Neutrophil (primary cell): ENCODE measurements around the gene GPC6.

Experiments used
- H3K27ac ChIP-seq: fragments of 200-600 bp; sonication (generic); 2 replicates; pipeline ENCODE4 v1.5.1; 2016; ENCODE audit warnings: mild to moderate bottlenecking, moderate library complexity
- H3K27me3 ChIP-seq: fragments of 200-600 bp; sonication (generic); 2 replicates; pipeline ENCODE4 v1.6.0; 2016; ENCODE audit warnings: mild to moderate bottlenecking
- H3K36me3 ChIP-seq: fragments of 200-600 bp; sonication (generic); 2 replicates; pipeline ENCODE4 v1.5.1; 2017
- H3K4me1 ChIP-seq, 2 experiments: fragments of 200-600 bp in 1 of 2; sonication (generic) in 1 of 2; 1 replicate in 1 of 2; 2 replicates in 1 of 2; pipeline versions ENCODE4 v1.5.1 to v1.6.1; 2013 to 2016; ENCODE audit warnings: low read depth in 1 of 2, low read length in 1 of 2, mild to moderate bottlenecking in 1 of 2, moderate library complexity in 1 of 2; ENCODE audit not compliant: control insufficient read depth in 1 of 2, insufficient read depth in 1 of 2
- H3K4me3 ChIP-seq, 2 experiments: fragments of 200-600 bp in 1 of 2; sonication (generic) in 1 of 2; 1 replicate in 1 of 2; 2 replicates in 1 of 2; pipeline ENCODE4 v1.5.1; 2013 to 2016; ENCODE audit warnings: low read depth in 1 of 2, low read length in 1 of 2, mild to moderate bottlenecking in 1 of 2, moderate library complexity in 1 of 2
- H3K9me3 ChIP-seq: fragments of 200-600 bp; sonication (generic); 2 replicates; pipeline ENCODE4 v1.5.1; 2016
- TF ChIP-seq, protein P1 (sequence below): fragments of 200-600 bp; sonication (generic); IDR thresholded peaks from 2 replicates; pipeline ENCODE4 v1.5.1; 2016; ENCODE audit warnings: antibody characterized with exemption

Gene GPC6

DNA sequence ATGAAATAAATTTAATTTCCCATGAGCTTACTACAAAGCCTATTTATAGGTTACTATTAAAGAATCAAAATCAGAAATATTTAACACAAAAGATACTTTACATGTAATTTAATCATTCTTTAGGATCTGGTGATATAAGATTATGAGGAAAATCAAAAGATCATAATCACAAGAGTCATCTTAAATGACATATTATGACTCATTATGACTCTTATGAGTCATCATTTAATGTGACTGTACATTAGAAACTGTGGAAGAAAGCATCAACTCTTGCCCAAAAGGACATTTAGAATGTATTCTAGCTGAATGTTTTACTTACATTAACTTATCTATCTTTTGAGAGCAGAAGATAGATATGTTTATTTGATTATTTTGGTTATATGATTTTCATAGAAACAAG lies 794.2 kb downstream of the GPC6 start:
- no peaks in the 10 kb centered on the region for H3K9me3 ChIP-seq

GRCh38 chr13:94028234-94028633 lies 801.6 kb downstream of the GPC6 start:
- no peaks in the 10 kb centered on the region for H3K27me3 ChIP-seq
- TF ChIP-seq, protein P1, sequence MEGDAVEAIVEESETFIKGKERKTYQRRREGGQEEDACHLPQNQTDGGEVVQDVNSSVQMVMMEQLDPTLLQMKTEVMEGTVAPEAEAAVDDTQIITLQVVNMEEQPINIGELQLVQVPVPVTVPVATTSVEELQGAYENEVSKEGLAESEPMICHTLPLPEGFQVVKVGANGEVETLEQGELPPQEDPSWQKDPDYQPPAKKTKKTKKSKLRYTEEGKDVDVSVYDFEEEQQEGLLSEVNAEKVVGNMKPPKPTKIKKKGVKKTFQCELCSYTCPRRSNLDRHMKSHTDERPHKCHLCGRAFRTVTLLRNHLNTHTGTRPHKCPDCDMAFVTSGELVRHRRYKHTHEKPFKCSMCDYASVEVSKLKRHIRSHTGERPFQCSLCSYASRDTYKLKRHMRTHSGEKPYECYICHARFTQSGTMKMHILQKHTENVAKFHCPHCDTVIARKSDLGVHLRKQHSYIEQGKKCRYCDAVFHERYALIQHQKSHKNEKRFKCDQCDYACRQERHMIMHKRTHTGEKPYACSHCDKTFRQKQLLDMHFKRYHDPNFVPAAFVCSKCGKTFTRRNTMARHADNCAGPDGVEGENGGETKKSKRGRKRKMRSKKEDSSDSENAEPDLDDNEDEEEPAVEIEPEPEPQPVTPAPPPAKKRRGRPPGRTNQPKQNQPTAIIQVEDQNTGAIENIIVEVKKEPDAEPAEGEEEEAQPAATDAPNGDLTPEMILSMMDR = no peak
- no peaks in the 10 kb centered on the region for H3K9me3 ChIP-seq
- H3K4me1 ChIP-seq = no peaks in the 10 kb centered on the region
- no peak overlapping the region for H3K4me3 ChIP-seq
- no peaks in the 10 kb centered on the region for H3K36me3 ChIP-seq
- no peak overlapping the region for H3K27ac ChIP-seq

More for the DNA sequence above, 794.2 kb downstream of the GPC6 start:
- H3K4me3 ChIP-seq = no peak overlapping the region
- no peaks in the 10 kb centered on the region for H3K27me3 ChIP-seq
- H3K4me1 ChIP-seq = no peaks in the 10 kb centered on the region
- TF ChIP-seq, protein P1 = no peak
- H3K27ac ChIP-seq = no peak overlapping the region
- no peaks in the 10 kb centered on the region for H3K36me3 ChIP-seq

- Histone ChIP-seq H3K4me3 (no peak overlapping the region), H3K36me3 (no peaks in the 10 kb centered on the region), H3K4me1 (no peaks in the 10 kb centered on the region), H3K27me3 (no peaks in the 10 kb centered on the region), H3K27ac (no peak overlapping the region), H3K9me3 (no peaks in the 10 kb centered on the region)
- TF ChIP-seq, protein P1 = no peak
Measured at GRCh38 chr13:94028650-94029049, 802.0 kb downstream of the GPC6 start.

GRCh38 chr13:94030415-94031119 lies 804.0 kb downstream of the GPC6 start:
- TF ChIP-seq, protein P1 = no peak
- H3K4me1 ChIP-seq = no peaks in the 10 kb centered on the region
- H3K9me3 ChIP-seq = no peaks in the 10 kb centered on the region
- H3K4me3 ChIP-seq = no peak overlapping the region
- no peak overlapping the region for H3K27ac ChIP-seq
- H3K27me3 ChIP-seq = no peaks in the 10 kb centered on the region
- no peaks in the 10 kb centered on the region for H3K36me3 ChIP-seq

DNA sequence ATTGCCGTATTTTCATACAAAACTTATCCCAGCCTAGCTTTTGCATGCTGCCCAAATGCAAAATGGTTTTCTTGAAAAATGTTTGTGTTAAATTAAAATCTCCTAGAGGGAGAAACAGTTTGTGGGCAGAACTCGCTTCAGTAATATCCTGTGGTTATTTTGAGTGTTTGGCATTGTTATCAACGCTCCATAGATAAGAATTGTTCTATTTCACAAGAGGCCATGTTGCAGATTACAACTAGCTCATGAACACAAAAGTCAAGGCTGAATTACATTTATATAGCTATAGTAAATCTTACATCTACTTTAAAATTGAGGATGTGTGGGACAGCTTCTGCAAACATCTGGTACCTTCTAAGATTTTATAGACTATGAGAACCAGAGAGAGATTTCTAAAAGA lies 805.0 kb downstream of the GPC6 start:
- no peaks in the 10 kb centered on the region for H3K27me3 ChIP-seq
- H3K4me1 ChIP-seq = no peaks in the 10 kb centered on the region
- TF ChIP-seq, protein P1 = no peak
- no peak overlapping the region for H3K4me3 ChIP-seq
- no peaks in the 10 kb centered on the region for H3K9me3 ChIP-seq
- H3K27ac ChIP-seq = no peak overlapping the region
- no peaks in the 10 kb centered on the region for H3K36me3 ChIP-seq
